Effector CD8-positive, alpha-beta T cell (primary cell): ENCODE measurements around the gene FNDC3B.

Experiments
- DNase-seq: peaks from one replicate; lab custom pipeline; 2025; lab: John Stamatoyannopoulos, UW

The FNDC3B gene

GRCh38 chr3:172054115-172054764 lies 14.9 kb downstream of the FNDC3B start:
- no peak for DNase-seq

- DNase-seq: no peak
Measured at GRCh38 chr3:172056416-172056815, 17.0 kb downstream of the FNDC3B start.

GRCh38 chr3:172057059-172057458 lies 17.7 kb downstream of the FNDC3B start:
- no peak for DNase-seq

GRCh38 chr3:172057624-172058327 lies 18.4 kb downstream of the FNDC3B start:
- no peak for DNase-seq

- DNase-seq: no peak
Measured at GRCh38 chr3:172059532-172059931, 20.2 kb downstream of the FNDC3B start.

GRCh38 chr3:172060234-172060633 lies 20.9 kb downstream of the FNDC3B start:
- DNase-seq: no peak

- no peak for DNase-seq
Measured at GRCh38 chr3:172061724-172062184, 22.4 kb downstream of the FNDC3B start.

- DNase-seq: no peak
Measured at GRCh38 chr3:172062761-172063160, 23.4 kb downstream of the FNDC3B start.

- DNase-seq: no peak
Measured at GRCh38 chr3:172063456-172064432, 24.4 kb downstream of the FNDC3B start.

GRCh38 chr3:172065527-172065926 lies 26.1 kb downstream of the FNDC3B start:
- DNase-seq: no peak

- DNase-seq: no peak
Measured at GRCh38 chr3:172065967-172066762, 26.8 kb downstream of the FNDC3B start.

- no peak for DNase-seq
Measured at GRCh38 chr3:172066880-172067796, 27.8 kb downstream of the FNDC3B start.

- no peak for DNase-seq
Measured at GRCh38 chr3:172067837-172068440, 28.6 kb downstream of the FNDC3B start.

- DNase-seq: no peak
Measured at GRCh38 chr3:172068977-172069376, 29.6 kb downstream of the FNDC3B start.

GRCh38 chr3:172069478-172069877 lies 30.1 kb downstream of the FNDC3B start:
- no peak for DNase-seq

GRCh38 chr3:172070269-172070668 lies 30.9 kb downstream of the FNDC3B start:
- no peak for DNase-seq

GRCh38 chr3:172070802-172071201 lies 31.4 kb downstream of the FNDC3B start:
- DNase-seq: no peak

- DNase-seq: no peak
Measured at GRCh38 chr3:172071780-172072330, 32.5 kb downstream of the FNDC3B start.

- DNase-seq: no peak
Measured at GRCh38 chr3:172072543-172072942, 33.2 kb downstream of the FNDC3B start.
